Astrocyte (in vitro differentiated cells and primary cell): Measurements from ENCODE around the gene PPA1.

Experiments used
- CTCF ChIP-seq: IDR thresholded peaks from 2 replicates; pipeline ENCODE4 v1.5.1; 2011; ENCODE audit warnings: low read depth, mild to moderate bottlenecking, inconsistent platforms, low read length, moderate library complexity; ENCODE audit not compliant: insufficient read depth
- EZH2 ChIP-seq: IDR thresholded peaks from 2 replicates; pipeline ENCODE4 v1.6.1; 2012; ENCODE audit warnings: mild to moderate bottlenecking, low read length, inconsistent platforms; ENCODE audit not compliant: insufficient read depth

- TF ChIP-seq CTCF (no peak), EZH2 (no peak)
Measured at GRCh38 chr10:70274643-70275042, 41.4 kb upstream of the PPA1 start.
